Neuron (in vitro differentiated cells): ENCODE results near the gene FLT3.
"Not testable (repeated sequence)": the region's sequence is repeated elsewhere in the genome, so short reads cannot be mapped to it uniquely, and the experiment has no call there.

Experiments
- H2AFZ ChIP-seq: one replicate; pipeline ENCODE4 v1.6.1; 2013; ENCODE audit warnings: low read depth, mild to moderate bottlenecking, inconsistent platforms, low read length, moderate library complexity
- H3K27me3 ChIP-seq: one replicate; pipeline ENCODE4 v1.6.1; 2013; ENCODE audit warnings: low read length; ENCODE audit not compliant: insufficient read depth
- H3K36me3 ChIP-seq: one replicate; pipeline ENCODE4 v1.6.1; 2013; ENCODE audit warnings: low read length; ENCODE audit not compliant: insufficient read depth
- H3K4me1 ChIP-seq: one replicate; pipeline ENCODE4 v1.6.1; 2013; ENCODE audit warnings: low read length; ENCODE audit not compliant: insufficient read depth
- H3K4me3 ChIP-seq: 2 replicates; pipeline ENCODE4 v1.5.1; 2013; ENCODE audit warnings: mild to moderate bottlenecking, low read length, moderate library complexity
- H3K9me3 ChIP-seq: one replicate; pipeline ENCODE4 v1.6.1; 2013; ENCODE audit warnings: low read length

The FLT3 gene

GRCh38 chr13:27967736-27968315, 132.6 kb downstream of the FLT3 start:
- no peak overlapping the region for H3K4me3 ChIP-seq
- H3K9me3 ChIP-seq = no peaks in the 10 kb centered on the region
- no peaks in the 10 kb centered on the region for H3K36me3 ChIP-seq
- peaks cover 98% of the 10 kb centered on the region for H3K27me3 ChIP-seq
- H3K4me1 ChIP-seq = no peaks in the 10 kb centered on the region
- no peak overlapping the region for H2AFZ ChIP-seq

GRCh38 chr13:27967203-27967735, 133.1 kb downstream of the FLT3 start:
- H3K36me3 ChIP-seq = no peaks in the 10 kb centered on the region
- no peaks in the 10 kb centered on the region for H3K4me1 ChIP-seq
- no peaks in the 10 kb centered on the region for H3K9me3 ChIP-seq
- peaks cover 98% of the 10 kb centered on the region for H3K27me3 ChIP-seq
- H3K4me3 ChIP-seq = no peak overlapping the region
- H2AFZ ChIP-seq = no peak overlapping the region

- H3K4me1 ChIP-seq = no peaks in the 10 kb centered on the region
- H3K9me3 ChIP-seq = no peaks in the 10 kb centered on the region
- H3K36me3 ChIP-seq = no peaks in the 10 kb centered on the region
- H2AFZ ChIP-seq = no peak overlapping the region
- H3K27me3 ChIP-seq = peaks cover 98% of the 10 kb centered on the region
- H3K4me3 ChIP-seq = no peak overlapping the region
These were observed 133.7 kb downstream of the FLT3 start for GRCh38 chr13:27966641-27967202.

- H3K4me1 ChIP-seq = no peaks in the 10 kb centered on the region
- no peaks in the 10 kb centered on the region for H3K36me3 ChIP-seq
- peaks cover 98% of the 10 kb centered on the region for H3K27me3 ChIP-seq
- H3K4me3 ChIP-seq = no peak overlapping the region
- H2AFZ ChIP-seq = no peak overlapping the region
- H3K9me3 ChIP-seq = no peaks in the 10 kb centered on the region
These were observed 134.4 kb downstream of the FLT3 start for GRCh38 chr13:27965740-27966640.

- H2AFZ ChIP-seq = no peak overlapping the region
- no peaks in the 10 kb centered on the region for H3K9me3 ChIP-seq
These were observed 135.0 kb downstream of the FLT3 start for GRCh38 chr13:27965343-27965739.

GRCh38 chr13:27964741-27965323, 135.5 kb downstream of the FLT3 start:
- Histone ChIP-seq H3K36me3 (no peaks in the 10 kb centered on the region), H3K9me3 (no peaks in the 10 kb centered on the region), H3K4me3 (no peak overlapping the region), H3K27me3 (peaks cover 98% of the 10 kb centered on the region), H3K4me1 (peaks cover 2% of the 10 kb centered on the region), H2AFZ (no peak overlapping the region)

More at GRCh38 chr13:27965343-27965739, 135.0 kb downstream of the FLT3 start:
- no peak overlapping the region for H3K4me3 ChIP-seq
- peaks cover 98% of the 10 kb centered on the region for H3K27me3 ChIP-seq
- H3K36me3 ChIP-seq = no peaks in the 10 kb centered on the region
- H3K4me1 ChIP-seq = peaks cover 1% of the 10 kb centered on the region

- H2AFZ ChIP-seq, H3K36me3 ChIP-seq, H3K4me1 ChIP-seq, H3K4me3 ChIP-seq, H3K9me3 ChIP-seq: not testable (repeated sequence)
- H3K27me3 ChIP-seq = peaks cover 98% of the 10 kb centered on the region
These were observed 136.2 kb downstream of the FLT3 start for GRCh38 chr13:27964206-27964605.

GRCh38 chr13:27963491-27963890, 136.9 kb downstream of the FLT3 start:
- Histone ChIP-seq H3K4me3 (no peak overlapping the region), H3K9me3 (no peaks in the 10 kb centered on the region), H2AFZ (no peak overlapping the region), H3K27me3 (peaks cover 98% of the 10 kb centered on the region), H3K36me3 (no peaks in the 10 kb centered on the region), H3K4me1 (peaks cover 2% of the 10 kb centered on the region)

GRCh38 chr13:27962982-27963381, 137.4 kb downstream of the FLT3 start:
- H3K4me1 ChIP-seq = peaks cover 2% of the 10 kb centered on the region
- H2AFZ ChIP-seq = no peak overlapping the region
- H3K9me3 ChIP-seq = no peaks in the 10 kb centered on the region
- H3K4me3 ChIP-seq = no peak overlapping the region
- no peaks in the 10 kb centered on the region for H3K36me3 ChIP-seq
- H3K27me3 ChIP-seq = peaks cover 95% of the 10 kb centered on the region

- Histone ChIP-seq H3K9me3 (no peaks in the 10 kb centered on the region), H2AFZ (no peak overlapping the region), H3K36me3 (no peaks in the 10 kb centered on the region), H3K4me3 (no peak overlapping the region), H3K4me1 (peaks cover 2% of the 10 kb centered on the region), H3K27me3 (peaks cover 92% of the 10 kb centered on the region)
These were observed 138.1 kb downstream of the FLT3 start for GRCh38 chr13:27962128-27962841.

GRCh38 chr13:27961227-27962085, 138.9 kb downstream of the FLT3 start:
- Histone ChIP-seq H3K36me3 (no peaks in the 10 kb centered on the region), H3K9me3 (no peaks in the 10 kb centered on the region), H3K4me1 (peaks cover 2% of the 10 kb centered on the region), H3K4me3 (no peak overlapping the region), H3K27me3 (peaks cover 91% of the 10 kb centered on the region), H2AFZ (no peak overlapping the region)
